Measurements from ENCODE around the gene MIEF1. TPM values are rescaled to one million over a fixed set of nuclear protein-coding genes. Genes with fewer than 3 reads are reported as not detected.
"Not testable (repeated sequence)": the region's sequence is repeated elsewhere in the genome, so short reads cannot be mapped to it uniquely, and the experiment has no call there.

Gene MIEF1
- total RNA-seq, 1 experiment from 2014 or later = 31.5 TPM

- Histone ChIP-seq H3K36me3 (peaks cover 42% of the 10 kb centered on the region), H3K4me1 (peaks cover 20% of the 10 kb centered on the region), H3K4me3 (peak overlapping the region; percentile 98)
- not testable (repeated sequence) for H3K9me3 ChIP-seq (replicated peaks); DNase-seq; H3K27ac ChIP-seq; H3K27me3 ChIP-seq
Observed at GRCh38 chr22:39522091-39522490, 20.0 kb downstream of the MIEF1 start.

GRCh38 chr22:39522567-39523300, 20.6 kb downstream of the MIEF1 start:
- Histone ChIP-seq H3K27me3 (no peaks in the 10 kb centered on the region), H3K36me3 (peaks cover 42% of the 10 kb centered on the region), H3K9me3 (replicated peaks) (no peaks in the 10 kb centered on the region), H3K4me3 (peak overlapping the region; percentile 98), H3K27ac (peak overlapping the region; percentile 28), H3K4me1 (peaks cover 27% of the 10 kb centered on the region)
- peak; percentile 65 to 79 for DNase-seq

- Histone ChIP-seq H3K9me3 (replicated peaks) (no peaks in the 10 kb centered on the region), H3K4me1 (peaks cover 32% of the 10 kb centered on the region), H3K36me3 (peaks cover 42% of the 10 kb centered on the region), H3K4me3 (no peak overlapping the region), H3K27ac (no peak overlapping the region), H3K27me3 (no peaks in the 10 kb centered on the region)
- DNase-seq = peak in 1 of 2 experiments; percentile 17
Observed at GRCh38 chr22:39524089-39524752, 22.1 kb downstream of the MIEF1 start.

GRCh38 chr22:39524753-39525657, 22.9 kb downstream of the MIEF1 start:
- Histone ChIP-seq H3K27me3 (no peaks in the 10 kb centered on the region), H3K9me3 (replicated peaks) (no peaks in the 10 kb centered on the region), H3K4me1 (peaks cover 32% of the 10 kb centered on the region), H3K36me3 (peaks cover 42% of the 10 kb centered on the region), H3K4me3 (no peak overlapping the region), H3K27ac (no peak overlapping the region)
- DNase-seq = peak in 1 of 2 experiments; percentile 38

GRCh38 chr22:39525658-39525975, 23.5 kb downstream of the MIEF1 start:
- H3K27me3 ChIP-seq = no peaks in the 10 kb centered on the region
- H3K4me1 ChIP-seq = peaks cover 32% of the 10 kb centered on the region
- no peaks in the 10 kb centered on the region for H3K9me3 ChIP-seq (replicated peaks)
- H3K36me3 ChIP-seq = peaks cover 42% of the 10 kb centered on the region
- no peak for DNase-seq
- no peak overlapping the region for H3K27ac ChIP-seq
- no peak overlapping the region for H3K4me3 ChIP-seq

- peak in 1 of 2 experiments; percentile 20 for DNase-seq
- Histone ChIP-seq H3K9me3 (replicated peaks) (no peaks in the 10 kb centered on the region), H3K27ac (no peak overlapping the region), H3K4me1 (peaks cover 32% of the 10 kb centered on the region), H3K27me3 (no peaks in the 10 kb centered on the region), H3K4me3 (no peak overlapping the region), H3K36me3 (peaks cover 35% of the 10 kb centered on the region)
Observed at GRCh38 chr22:39526736-39527171, 24.7 kb downstream of the MIEF1 start.

- Histone ChIP-seq H3K36me3 (peaks cover 27% of the 10 kb centered on the region), H3K27me3 (no peaks in the 10 kb centered on the region), H3K4me3 (no peak overlapping the region), H3K4me1 (peaks cover 29% of the 10 kb centered on the region), H3K27ac (peak overlapping the region; percentile 16; the same call in 1 of the 2 replicates), H3K9me3 (replicated peaks) (no peaks in the 10 kb centered on the region)
- peak in 1 of 2 experiments; percentile 41 for DNase-seq
Observed at GRCh38 chr22:39527481-39527961, 25.4 kb downstream of the MIEF1 start.

- Histone ChIP-seq H3K36me3 (peaks cover 21% of the 10 kb centered on the region), H3K27me3 (no peaks in the 10 kb centered on the region), H3K4me1 (peaks cover 23% of the 10 kb centered on the region), H3K4me3 (no peak overlapping the region), H3K9me3 (replicated peaks) (no peaks in the 10 kb centered on the region), H3K27ac (peak overlapping the region; percentile 16; the same call in 1 of the 2 replicates)
- peak; percentile 82 to 83 for DNase-seq
Observed at GRCh38 chr22:39528080-39528661, 26.1 kb downstream of the MIEF1 start.

GRCh38 chr22:39528681-39529486, 26.8 kb downstream of the MIEF1 start:
- Histone ChIP-seq H3K36me3 (peaks cover 17% of the 10 kb centered on the region), H3K27ac (no peak overlapping the region)

GRCh38 chr22:39529487-39529851, 27.4 kb downstream of the MIEF1 start:
- peaks cover 22% of the 10 kb centered on the region for H3K4me1 ChIP-seq
- no peak for DNase-seq

More at GRCh38 chr22:39528681-39529486, 26.8 kb downstream of the MIEF1 start:
- Histone ChIP-seq H3K4me1 (peaks cover 22% of the 10 kb centered on the region), H3K4me3 (no peak overlapping the region), H3K27me3 (no peaks in the 10 kb centered on the region), H3K9me3 (replicated peaks) (no peaks in the 10 kb centered on the region)
- peak; percentile 85 to 88 for DNase-seq

GRCh38 chr22:39530116-39530515, 28.0 kb downstream of the MIEF1 start:
- Histone ChIP-seq H3K9me3 (replicated peaks) (no peaks in the 10 kb centered on the region), H3K36me3 (peaks cover 6% of the 10 kb centered on the region), H3K4me1 (peaks cover 24% of the 10 kb centered on the region), H3K4me3 (no peak overlapping the region), H3K27me3 (no peaks in the 10 kb centered on the region), H3K27ac (no peak overlapping the region)
- no peak for DNase-seq

More at GRCh38 chr22:39529487-39529851, 27.4 kb downstream of the MIEF1 start:
- H3K27me3 ChIP-seq = no peaks in the 10 kb centered on the region
- peaks cover 12% of the 10 kb centered on the region for H3K36me3 ChIP-seq
- H3K4me3 ChIP-seq = no peak overlapping the region
- H3K27ac ChIP-seq = no peak overlapping the region
- H3K9me3 ChIP-seq (replicated peaks) = no peaks in the 10 kb centered on the region

GRCh38 chr22:39530692-39531331, 28.7 kb downstream of the MIEF1 start:
- no peaks in the 10 kb centered on the region for H3K9me3 ChIP-seq (replicated peaks)
- no peaks in the 10 kb centered on the region for H3K27me3 ChIP-seq
- no peak overlapping the region for H3K4me3 ChIP-seq
- no peak overlapping the region for H3K27ac ChIP-seq
- peaks cover 26% of the 10 kb centered on the region for H3K4me1 ChIP-seq
- DNase-seq = peak in 1 of 2 experiments; percentile 38
- peaks cover 5% of the 10 kb centered on the region for H3K36me3 ChIP-seq
